Spleen (tissue), 11 donors: ENCODE measurements around the gene C1QTNF2. TPM values are rescaled to one million over a fixed set of nuclear protein-coding genes. Genes with fewer than 3 reads are reported as not detected.

ENCODE experiments used
- DNase-seq: peaks from one replicate; pipeline ENCODE4 v3.0.0-alpha.2; 2020
- H3K27ac ChIP-seq, 8 donors: fragments of 200-600 bp; sonication (generic) in 7 of 8; 1 replicate in 4 of 8; 2 replicates in 4 of 8; pipeline versions ENCODE4 v1.5.0 to v1.8.0; 2016 to 2021; ENCODE audit warnings: inconsistent platforms in 4 of 8, mild to moderate bottlenecking in 4 of 8, moderate library complexity in 1 of 8
- H3K27me3 ChIP-seq, 7 donors: fragments of 200-600 bp; sonication (generic) in 6 of 7; replicated peaks in 1 of 7; 1 replicate in 4 of 7; 2 replicates in 3 of 7; pipeline versions ENCODE4 v1.5.0 to v1.8.0; 2016 to 2021; ENCODE audit warnings: inconsistent platforms in 3 of 7, mild to moderate bottlenecking in 1 of 7
- H3K36me3 ChIP-seq, 6 donors: fragments of 200-600 bp; sonication (generic) in 5 of 6; 1 replicate in 4 of 6; 2 replicates in 2 of 6; pipeline versions ENCODE4 v1.5.0 to v1.8.0; 2016 to 2021; ENCODE audit warnings: inconsistent platforms in 2 of 6
- H3K4me1 ChIP-seq, 6 donors: fragments of 200-600 bp; sonication (generic) in 5 of 6; 1 replicate in 3 of 6; 2 replicates in 3 of 6; pipeline versions ENCODE4 v1.5.0 to v1.8.0; 2016 to 2021; ENCODE audit warnings: inconsistent platforms in 3 of 6
- H3K4me3 ChIP-seq, 8 donors: fragments of 200-600 bp; sonication (generic) in 7 of 8; 1 replicate in 4 of 8; 2 replicates in 4 of 8; pipeline versions ENCODE4 v1.5.0 to v1.8.0; 2016 to 2021; ENCODE audit warnings: inconsistent platforms in 4 of 8, mild to moderate bottlenecking in 4 of 8, moderate library complexity in 2 of 8
- H3K9me3 ChIP-seq, 8 donors: fragments of 200-600 bp; sonication (generic) in 7 of 8; 1 replicate in 4 of 8; 2 replicates in 4 of 8; pipeline versions ENCODE4 v1.5.0 to v1.8.0; 2016 to 2021; ENCODE audit warnings: inconsistent platforms in 4 of 8
- POLR2A ChIP-seq, 3 donors: fragments of 450-650 bp; IDR thresholded peaks; one replicate each; pipeline ENCODE4 v1.5.1; 2017; ENCODE audit warnings: antibody characterized with exemption in 3 of 3, mild to moderate bottlenecking in 1 of 3
- POLR2AphosphoS5 ChIP-seq, 3 donors: sonication (generic); formaldehyde crosslinking; IDR thresholded peaks; one replicate each; pipeline ENCODE4 v1.5.1; 2017; ENCODE audit warnings: antibody characterized with exemption in 3 of 3
- WGBS, 5 donors: extraction: QIAGEN DNeasy Blood & Tissue Kit in 3 of 5; methylation state at CpG; one replicate each; pipeline versions ENCODE4 v1.1.5 to v1.1.7; 2013 to 2018; 5-methylcytosine and 5-hydroxymethylcytosine counted together
- intact Hi-C: fragments of 100-400 bp; cut with DNase I; formaldehyde crosslinking; loops from one replicate; pipeline ENCODE4 v1.15.0; 2023; ENCODE audit warnings: low total_unique reads
- polyA plus RNA-seq, 3 donors: library from polyadenylated mRNA; stranded (reverse); fragments of 200-250 nt; gene quantifications; one replicate each; pipeline ENCODE4 v1.2.1, GENCODE V29; 2013
- total RNA-seq, 7 donors: library from RNA; depleted of rRNA in 3 of 7; stranded (reverse); fragments of >200 nt in 3 of 7; fragmentation: NEBNext Ultra II Directional in 4 of 7; extraction: Animal tissue kit (Norgen Biotek cat#: 25700) in 4 of 7; gene quantifications; one replicate each; pipeline versions ENCODE4 v1.1.0 to v1.2.1, GENCODE V29; 2016 to 2021
- TF ChIP-seq, protein P1 (sequence below), 11 experiments: fragments of 200-600 bp in 7 of 11; fragments of 450-650 bp in 4 of 11; sonication (generic) in 4 of 11; IDR thresholded peaks in 8 of 11; conservative IDR thresholded peaks in 3 of 11; 1 replicate in 7 of 11; 2 replicates in 4 of 11; pipeline versions ENCODE4 v1.4.0 to v1.8.0; 2016 to 2021; ENCODE audit warnings: antibody characterized with exemption in 11 of 11, inconsistent platforms in 4 of 11, mild to moderate bottlenecking in 1 of 11
- donor health status: healthy with polysubstance abuse.
- donor health status: DM: no; HTN: no; CAD: no; lungs with moderate emphysema.
- donor health status: DM: no; HTN: no; CAD: no.
- donor health status: Bipolar disorder and iron deficiency.
- donor health status: healthy.
- donor health status: DM: no; HTN: no; CAD: no.
- donor health status: DM: yes; HTN: yes; CAD: no.

C1QTNF2 gene
- total and polyA plus RNA-seq, 10 donors = 0.16 to 0.52 (median 0.32) TPM; not detected in 3

- Histone ChIP-seq H3K4me1 (no peaks in the 10 kb centered on the region), H3K4me3 (no peak overlapping the region), H3K27ac (no peak overlapping the region), H3K36me3 (no peaks in the 10 kb centered on the region), H3K27me3 (no peaks in the 10 kb centered on the region), H3K9me3 (no peaks in the 10 kb centered on the region)
- 53 to 85% (median 82%) methylated on average over 4 of the region's 4 CpGs for WGBS, 5 donors
- intact Hi-C loops = no loop called here
- DNase-seq = no peak
- TF ChIP-seq POLR2A (IDR thresholded peaks at IDR 0.05) (no peak), POLR2AphosphoS5 (IDR thresholded peaks at IDR 0.05) (no peak)
These were observed 40.2 kb downstream of the C1QTNF2 start for GRCh38 chr5:160330212-160330611.

DNA sequence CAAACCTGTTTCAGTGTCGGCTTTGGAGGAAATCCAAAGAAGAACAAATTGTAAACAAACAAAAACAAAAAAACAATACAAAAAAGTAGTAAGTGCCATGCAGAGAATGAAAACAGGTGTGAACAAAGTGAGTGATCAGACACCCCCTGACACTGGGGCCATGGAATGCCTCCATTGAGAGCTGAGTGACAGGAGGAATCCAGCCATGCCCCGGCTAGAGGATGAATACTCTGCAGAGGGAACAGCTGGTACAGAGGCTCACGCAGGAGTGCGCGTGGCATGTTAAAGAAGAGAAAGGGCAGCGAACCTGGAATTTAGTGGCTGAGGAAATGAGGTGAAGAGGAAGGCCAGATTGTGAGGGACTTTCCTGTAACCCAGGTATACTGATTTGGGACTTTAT is 42.6 kb downstream of the C1QTNF2 start:
- no peaks in the 10 kb centered on the region for H3K27me3 ChIP-seq
- WGBS, 5 donors = 93 to 95% (median 93%) methylated on average over 6 of the region's 6 CpGs
- no peak overlapping the region for H3K4me3 ChIP-seq
- no peaks in the 10 kb centered on the region for H3K9me3 ChIP-seq
- no peaks in the 10 kb centered on the region for H3K36me3 ChIP-seq
- no peak for TF ChIP-seq POLR2AphosphoS5 (IDR thresholded peaks at IDR 0.05)
- no peak for TF ChIP-seq POLR2A (IDR thresholded peaks at IDR 0.05)
- intact Hi-C loops = no loop called here
- H3K27ac ChIP-seq = no peak overlapping the region
- no peak for DNase-seq
- H3K4me1 ChIP-seq = no peaks in the 10 kb centered on the region

DNA sequence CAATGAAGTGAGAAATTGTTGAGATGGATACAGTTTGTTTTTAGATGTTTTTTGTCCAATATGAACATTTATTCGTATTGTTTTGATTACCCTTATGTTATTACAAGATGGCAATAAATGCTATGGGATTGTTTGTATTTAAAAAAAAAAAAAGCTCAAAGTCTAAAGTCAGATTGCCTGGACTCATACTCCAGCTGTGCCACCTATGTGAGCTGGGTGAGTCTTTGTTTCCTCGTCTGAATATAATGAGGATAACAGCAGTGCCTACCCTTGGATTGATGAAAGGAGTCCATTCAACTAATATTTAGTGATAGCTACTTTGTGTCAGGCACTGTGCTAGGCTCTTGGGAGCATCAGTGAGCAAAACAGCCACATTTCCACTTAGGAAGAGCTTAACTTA is 43.4 kb downstream of the C1QTNF2 start:
- Histone ChIP-seq H3K27ac (no peak overlapping the region), H3K4me1 (no peaks in the 10 kb centered on the region), H3K36me3 (no peaks in the 10 kb centered on the region), H3K9me3 (no peaks in the 10 kb centered on the region), H3K27me3 (no peaks in the 10 kb centered on the region), H3K4me3 (no peak overlapping the region)
- intact Hi-C loops = no loop called here
- WGBS, 5 donors = 85 to 99% (median 87%) methylated on average over 2 of the region's 2 CpGs
- no peak for DNase-seq
- no peak for TF ChIP-seq POLR2AphosphoS5 (IDR thresholded peaks at IDR 0.05)
- TF ChIP-seq POLR2A (IDR thresholded peaks at IDR 0.05) = no peak
- TF ChIP-seq, protein P1, sequence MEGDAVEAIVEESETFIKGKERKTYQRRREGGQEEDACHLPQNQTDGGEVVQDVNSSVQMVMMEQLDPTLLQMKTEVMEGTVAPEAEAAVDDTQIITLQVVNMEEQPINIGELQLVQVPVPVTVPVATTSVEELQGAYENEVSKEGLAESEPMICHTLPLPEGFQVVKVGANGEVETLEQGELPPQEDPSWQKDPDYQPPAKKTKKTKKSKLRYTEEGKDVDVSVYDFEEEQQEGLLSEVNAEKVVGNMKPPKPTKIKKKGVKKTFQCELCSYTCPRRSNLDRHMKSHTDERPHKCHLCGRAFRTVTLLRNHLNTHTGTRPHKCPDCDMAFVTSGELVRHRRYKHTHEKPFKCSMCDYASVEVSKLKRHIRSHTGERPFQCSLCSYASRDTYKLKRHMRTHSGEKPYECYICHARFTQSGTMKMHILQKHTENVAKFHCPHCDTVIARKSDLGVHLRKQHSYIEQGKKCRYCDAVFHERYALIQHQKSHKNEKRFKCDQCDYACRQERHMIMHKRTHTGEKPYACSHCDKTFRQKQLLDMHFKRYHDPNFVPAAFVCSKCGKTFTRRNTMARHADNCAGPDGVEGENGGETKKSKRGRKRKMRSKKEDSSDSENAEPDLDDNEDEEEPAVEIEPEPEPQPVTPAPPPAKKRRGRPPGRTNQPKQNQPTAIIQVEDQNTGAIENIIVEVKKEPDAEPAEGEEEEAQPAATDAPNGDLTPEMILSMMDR (IDR thresholded peaks at IDR 0.05 in 8 of 11, conservative IDR thresholded peaks at IDR 0.05 in 3 of 11) = no peak

DNA sequence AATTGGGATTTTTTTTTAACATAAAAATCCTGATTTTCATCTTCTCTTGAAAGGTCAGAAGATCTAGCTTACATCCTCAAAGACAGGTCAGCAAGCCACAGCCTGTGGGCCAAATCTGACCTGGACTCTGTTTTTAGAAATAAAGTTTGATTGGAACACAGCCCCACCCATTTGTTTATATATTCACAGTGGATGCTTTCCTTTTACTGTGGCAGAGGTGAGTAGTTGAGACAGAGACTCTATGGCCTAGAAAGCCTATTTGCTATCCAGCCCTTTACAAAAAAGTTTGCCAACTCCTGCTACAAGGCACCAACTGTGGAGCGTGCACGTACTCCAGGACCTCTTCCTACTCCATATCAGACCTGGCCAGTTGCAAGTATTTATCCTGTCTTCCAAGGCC is 44.7 kb downstream of the C1QTNF2 start:
- no peaks in the 10 kb centered on the region for H3K9me3 ChIP-seq
- no peak overlapping the region for H3K27ac ChIP-seq
- no peak overlapping the region for H3K4me3 ChIP-seq
- H3K4me1 ChIP-seq = no peaks in the 10 kb centered on the region
- no peak for DNase-seq
- WGBS, 5 donors = 69 to 84% (median 76%) methylated on average over 2 of the region's 2 CpGs
- TF ChIP-seq, protein P1 (IDR thresholded peaks at IDR 0.05 in 8 of 11, conservative IDR thresholded peaks at IDR 0.05 in 3 of 11) = no peak
- TF ChIP-seq POLR2A (IDR thresholded peaks at IDR 0.05) = no peak
- no peak for TF ChIP-seq POLR2AphosphoS5 (IDR thresholded peaks at IDR 0.05)
- H3K27me3 ChIP-seq = peaks cover 0 to 8% (median 0%) of the 10 kb centered on the region in 7 donors
- H3K36me3 ChIP-seq = no peaks in the 10 kb centered on the region
- intact Hi-C loops = no loop called here

- DNase-seq = no peak
- TF ChIP-seq POLR2AphosphoS5 (IDR thresholded peaks at IDR 0.05) (no peak), POLR2A (IDR thresholded peaks at IDR 0.05) (no peak)
- TF ChIP-seq, protein P1 (IDR thresholded peaks at IDR 0.05 in 8 of 11, conservative IDR thresholded peaks at IDR 0.05 in 3 of 11) = no peak
- no peak overlapping the region for H3K27ac ChIP-seq
- H3K27me3 ChIP-seq = peaks cover 0 to 8% (median 0%) of the 10 kb centered on the region in 7 donors
- 43 to 71% (median 50%) methylated on average over 2 of the region's 2 CpGs for WGBS, 5 donors
- H3K9me3 ChIP-seq = no peaks in the 10 kb centered on the region
- no peaks in the 10 kb centered on the region for H3K4me1 ChIP-seq
- no peaks in the 10 kb centered on the region for H3K36me3 ChIP-seq
- H3K4me3 ChIP-seq = no peak overlapping the region
- intact Hi-C loops = no loop called here
These were observed 45.5 kb downstream of the C1QTNF2 start for GRCh38 chr5:160324886-160325285.
